GM19328 (cell line): ENCODE measurements around the gene TUG1.

ENCODE experiments used
- ATAC-seq: cut with Tn5 transposase; IDR thresholded peaks from one replicate; pipeline ENCODE4 v1.9.1; 2021; ENCODE audit warnings: mild to moderate bottlenecking, moderate library complexity; ENCODE audit not compliant: unreplicated experiment

The TUG1 gene

DNA sequence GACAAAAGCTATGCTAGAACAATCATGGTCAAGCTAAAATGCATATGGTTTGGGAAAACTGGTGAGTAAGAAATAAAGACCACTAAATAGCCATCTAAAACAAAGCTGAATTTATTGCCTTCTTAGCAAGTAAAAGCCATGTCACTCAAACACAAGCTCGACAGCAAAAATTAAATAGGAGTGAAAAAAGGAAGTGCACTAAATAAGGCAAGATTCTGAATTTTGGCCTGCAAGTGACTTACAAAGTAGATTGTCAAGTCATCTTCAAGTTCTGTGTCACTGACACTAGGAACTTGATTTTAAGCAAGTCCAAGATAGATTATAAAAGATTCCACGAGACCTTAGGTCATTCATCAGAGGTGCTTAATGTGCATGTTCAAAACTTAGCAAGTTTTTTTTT is 27.4 kb downstream of the TUG1 start:
- no peak for ATAC-seq

DNA sequence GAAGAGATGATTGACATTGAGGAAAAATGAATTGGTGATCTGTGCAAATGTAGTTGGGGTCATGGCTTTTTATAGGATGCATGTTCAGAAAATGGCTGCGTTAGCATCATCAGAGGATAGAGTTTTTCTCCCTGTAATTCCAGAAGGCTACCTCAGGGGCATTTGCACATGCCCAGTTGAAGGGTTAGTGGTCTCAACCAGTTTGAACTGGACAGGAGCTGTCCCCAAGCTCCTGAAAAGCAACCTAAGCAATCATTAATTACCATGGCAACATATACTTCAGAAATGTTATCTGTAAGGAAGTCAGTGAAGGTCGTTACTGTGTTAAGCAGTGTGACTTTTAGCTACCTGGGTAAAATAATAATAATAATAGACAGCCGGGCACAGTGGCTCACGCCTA is 29.3 kb downstream of the TUG1 start:
- no peak for ATAC-seq

GRCh38 chr22:31001124-31001770 is 32.2 kb downstream of the TUG1 start:
- ATAC-seq = no peak

GRCh38 chr22:31005535-31005934 is 36.5 kb downstream of the TUG1 start:
- ATAC-seq = no peak

DNA sequence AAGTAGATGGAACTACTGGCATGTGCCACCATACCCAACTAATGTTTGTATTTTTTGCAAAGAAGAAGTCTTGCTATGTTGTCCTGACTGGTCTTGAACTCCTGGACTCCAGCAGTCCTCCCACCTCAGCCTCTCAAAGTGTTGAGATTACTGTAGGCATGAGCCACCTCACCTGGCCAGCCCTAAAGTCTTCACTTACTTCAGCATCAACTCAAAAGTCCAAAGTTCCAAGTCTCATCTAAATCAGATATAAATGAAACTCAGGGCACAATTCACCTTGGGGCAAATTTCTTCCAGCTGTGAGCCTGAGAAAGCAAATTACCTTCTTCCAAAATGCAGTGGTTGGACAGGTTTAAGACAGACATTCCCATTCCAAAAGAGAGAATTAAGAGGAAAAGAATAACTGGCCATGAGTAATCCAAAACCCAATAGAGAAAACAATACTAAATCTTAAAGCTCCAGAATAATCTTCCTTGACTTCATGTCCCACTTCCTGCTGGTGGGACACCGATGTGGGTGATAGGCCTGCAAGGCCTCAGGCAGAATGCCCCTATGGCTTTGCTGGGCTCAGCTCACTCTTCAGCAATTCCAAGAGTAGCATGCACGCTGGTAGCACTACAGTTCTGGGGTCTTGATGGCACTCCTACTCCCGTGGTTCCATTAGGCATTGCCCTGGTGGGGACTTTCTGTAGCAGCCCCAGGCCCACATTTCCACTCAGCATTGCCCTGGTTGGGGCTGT is 50.3 kb downstream of the TUG1 start:
- ATAC-seq = no peak

- no peak for ATAC-seq
Observed at GRCh38 chr22:31020334-31020733, 51.3 kb downstream of the TUG1 start.

DNA sequence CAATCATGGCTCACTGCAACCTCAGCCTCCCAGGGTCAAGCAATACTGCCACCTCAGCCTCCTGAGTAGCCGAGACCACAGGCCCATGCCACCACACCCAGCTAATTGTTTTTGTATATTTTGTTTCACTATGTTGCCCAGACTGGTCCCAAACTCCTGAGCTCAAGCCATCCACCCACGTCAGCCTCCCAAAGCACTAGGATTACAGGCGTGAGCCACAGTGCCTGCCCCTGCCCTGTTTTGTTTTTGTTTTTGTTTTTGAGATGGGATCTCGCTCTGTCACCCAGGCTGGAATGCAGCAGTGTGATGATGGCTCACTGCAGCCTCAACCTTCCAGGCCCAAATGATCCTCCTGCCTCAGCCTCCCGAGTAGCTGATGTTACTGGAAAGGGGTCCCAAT is 53.5 kb downstream of the TUG1 start:
- no peak for ATAC-seq
